Measurements from ENCODE around the gene MED27. TPM values are rescaled to one million over a fixed set of nuclear protein-coding genes. Genes with fewer than 3 reads are reported as not detected.

The MED27 gene
- total and polyA plus RNA-seq, 2 of the 4 experiments (the other 2 are of a cell fraction): 50.2 to 63.4 TPM

GRCh38 chr9:132007371-132008025 lies 72.2 kb downstream of the MED27 start:
- ATAC-seq (ENCODE audit: low read depth) (no peak), DNase-seq (no peak)
- peak overlapping the region; percentile 12; the same call in 1 of the 3 replicates for H2BK15ac ChIP-seq (ENCODE audit: low read depth, low read length)
- TF ChIP-seq RFX5 (IDR thresholded peaks at IDR 0.05; ENCODE audit: low read depth, low read length): no peak
- no peak for TF ChIP-seq USF2 (IDR thresholded peaks at IDR 0.05; ENCODE audit: low read depth, low read length)
- no peak for TF ChIP-seq MAFK (IDR thresholded peaks at IDR 0.05; ENCODE audit: low read depth, low read length)
- no peak for TF ChIP-seq ELK1 (IDR thresholded peaks at IDR 0.05; ENCODE audit: borderline replicate concordance, low read depth, low read length)
- no peak for TF ChIP-seq POLR2A (IDR thresholded peaks at IDR 0.05; ENCODE audit: low read depth, low read length)
- no peak overlapping the region for H4K5ac ChIP-seq (ENCODE audit: low read depth, low read length)
- H3K9me3 ChIP-seq (ENCODE audit: control insufficient read depth, insufficient read depth, low read length): no peaks in the 10 kb centered on the region
- peak overlapping the region; percentile 38 for H2BK120ac ChIP-seq (ENCODE audit: low read depth, low read length)
- no peak overlapping the region for H3K9ac ChIP-seq (ENCODE audit: low read depth, low read length)
- peaks cover 1% of the 10 kb centered on the region; the same call in 1 of the 2 replicates for H3K36me3 ChIP-seq (ENCODE audit: control insufficient read depth, insufficient read depth, low read length)
- H3K4me1 ChIP-seq (ENCODE audit: control insufficient read depth, insufficient read depth, low read length): peaks cover 12% of the 10 kb centered on the region
- no peak overlapping the region for H3K4me3 ChIP-seq (ENCODE audit: insufficient read depth, low read depth, low read length)
- no peak overlapping the region for H3K56ac ChIP-seq (ENCODE audit: extremely low read depth, insufficient read depth, low read length)
- H4K91ac ChIP-seq (ENCODE audit: insufficient read depth, low read depth, low read length): 0 out of 2 replicates have a peak overlapping the region, but pooled peaks have one; percentile 2
- no peak overlapping the region for H3K27ac ChIP-seq (ENCODE audit: insufficient read depth, low read length)
- intact Hi-C loops (cut with micrococcal nuclease) (no loop called here), in situ Hi-C loops (cut with MboI; ENCODE audit: low sequenced_read_pairs) (no loop called here), dilution Hi-C loops (cut with HindIII; ENCODE audit: low sequenced_read_pairs, unreplicated experiment) (no loop called here)
- CTCF ChIA-PET: interaction anchor here (1.0 kb wide), 1 partner anchor 12 kb away, joined by 4 read pairs; no protein-coding TSS in a partner anchor
- 0 out of 2 replicates have a peak overlapping the region, but pooled peaks have one; percentile 9 for H2BK20ac ChIP-seq (ENCODE audit: low read depth, low read length)
- no peak overlapping the region for H2BK5ac ChIP-seq (ENCODE audit: low read depth, low read length, poor library complexity, severe bottlenecking)
- no peak overlapping the region; a peak in 1 of 4 replicates for H4K8ac ChIP-seq (ENCODE audit: low read depth in 2 of 2, low read length in 2 of 2)
- no peak overlapping the region for H3K4me2 ChIP-seq (ENCODE audit: low read depth, low read length)
- POLR2A ChIA-PET (ENCODE audit: unreplicated experiment): no interaction called here
- no peak overlapping the region for H2AK9ac ChIP-seq (replicated peaks; ENCODE audit: low read depth, low read length, poor library complexity)
- H3K79me1 ChIP-seq (ENCODE audit: low read depth in 1 of 2, low read length in 2 of 2): peaks cover 19 to 62% of the 10 kb centered on the region in 2 experiments
- peak overlapping the region; percentile 49; the same call in 1 of the 2 replicates for H3K18ac ChIP-seq (ENCODE audit: low read depth, low read length)
- no peak overlapping the region for H2AFZ ChIP-seq (replicated peaks; ENCODE audit: low read length, poor library complexity)
- H4K20me1 ChIP-seq (ENCODE audit: insufficient read depth, low read length): 0 out of 2 replicates have a peak, but pooled peaks cover 9% of the 10 kb centered on the region
- H3K4ac ChIP-seq (ENCODE audit: low read depth, low read length): peak overlapping the region; percentile 65
- 0 out of 2 replicates have a peak overlapping the region, but pooled peaks have one; percentile 41 for H3K14ac ChIP-seq (replicated peaks; ENCODE audit: low read depth, low read length)
- H3K9me1 ChIP-seq (ENCODE audit: insufficient read depth, low read length): peaks cover 22% of the 10 kb centered on the region
- no TSS peak for BruUV-seq (replicated peaks)
- peak overlapping the region; percentile 78; the same call in 1 of the 2 replicates for H2AK5ac ChIP-seq (ENCODE audit: low read depth, low read length)
- 90% methylated on average over 2 of the region's 5 CpGs; no CpG with 5 or more reads in 1 of the 2 experiments for WGBS, 2 experiments (ENCODE audit: extremely low coverage in 2 of 2, insufficient read length in 1 of 2)
- no peaks in the 10 kb centered on the region for H3K27me3 ChIP-seq (ENCODE audit: control insufficient read depth, insufficient read depth, low read length)
- H3K23ac ChIP-seq (ENCODE audit: low read depth, low read length): no peak overlapping the region
